IPS DF 4.7 (cell line): ENCODE data around the gene MAP3K21.

ENCODE experiments used
- DNase-seq: peaks from one replicate; pipeline ENCODE4 v3.0.0-alpha.2; 2013; ENCODE audit warnings: low spot score; ENCODE audit errors: extremely low read depth

The MAP3K21 gene

DNA sequence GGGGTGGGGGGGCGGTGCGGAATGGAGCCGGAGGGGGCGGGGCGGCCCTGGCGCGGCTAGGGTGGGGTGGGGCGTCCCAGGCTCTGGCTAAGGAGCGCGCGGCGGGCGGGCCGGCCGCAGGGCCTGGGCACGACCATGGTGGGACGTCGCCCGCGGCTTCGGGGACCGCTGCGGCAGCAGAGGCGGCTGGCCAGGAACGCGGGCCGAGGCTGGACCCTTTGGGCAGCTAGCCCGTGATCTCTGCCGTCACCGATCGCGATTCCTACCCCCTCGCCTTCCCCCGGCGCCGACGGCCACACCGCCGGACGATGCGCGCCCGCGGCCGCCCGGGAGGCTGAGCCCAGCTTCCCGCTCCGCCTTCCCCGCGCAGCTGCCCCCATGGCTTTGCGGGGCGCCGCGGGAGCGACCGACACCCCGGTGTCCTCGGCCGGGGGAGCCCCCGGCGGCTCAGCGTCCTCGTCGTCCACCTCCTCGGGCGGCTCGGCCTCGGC is at the start of gene MAP3K21:
TSS of gene MAP3K21 (plus strand) at position 74 of the 491 bp plus-strand sequence. CDS start at position 379, 305 bp downstream.
- no peak for DNase-seq

DNA sequence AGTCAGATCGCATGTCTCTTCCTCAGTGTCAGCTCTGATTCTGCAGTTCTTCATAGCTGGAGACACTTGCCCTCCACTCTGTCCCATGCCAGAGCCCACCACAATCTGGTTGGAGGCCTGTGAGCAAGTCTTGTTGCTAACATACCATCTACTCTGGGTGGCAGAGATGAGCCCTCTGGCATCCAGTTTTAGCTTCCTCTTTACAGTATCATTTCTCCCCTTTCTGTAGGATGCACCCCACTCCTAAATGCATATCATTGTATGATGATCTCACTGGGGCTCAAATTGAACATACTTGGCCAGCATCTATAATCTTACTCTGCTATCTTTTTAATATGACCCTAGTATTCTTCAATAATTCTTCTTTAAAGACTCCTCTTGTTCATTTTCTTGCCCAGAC is 48.9 kb upstream of the MAP3K21 start:
- no peak for DNase-seq

DNA sequence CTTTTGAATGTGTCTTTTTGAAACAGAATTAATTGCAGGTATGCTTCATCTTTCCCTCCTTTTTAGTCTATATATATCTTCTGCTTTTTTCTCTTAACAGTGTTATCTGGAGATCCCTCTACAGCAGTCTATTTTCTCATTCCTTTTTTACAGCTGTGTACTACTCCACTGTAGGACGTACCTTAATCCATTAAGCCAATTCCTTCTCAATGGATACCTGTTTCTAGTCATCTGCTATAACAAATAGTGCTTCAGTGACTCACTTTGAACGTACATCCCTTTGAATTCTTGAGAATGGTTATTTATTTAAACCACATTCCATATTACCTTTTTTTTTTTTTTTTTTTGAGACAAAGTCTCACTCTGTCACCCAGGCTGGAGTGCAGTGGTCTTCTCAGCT is 47.6 kb upstream of the MAP3K21 start:
- no peak for DNase-seq

DNA sequence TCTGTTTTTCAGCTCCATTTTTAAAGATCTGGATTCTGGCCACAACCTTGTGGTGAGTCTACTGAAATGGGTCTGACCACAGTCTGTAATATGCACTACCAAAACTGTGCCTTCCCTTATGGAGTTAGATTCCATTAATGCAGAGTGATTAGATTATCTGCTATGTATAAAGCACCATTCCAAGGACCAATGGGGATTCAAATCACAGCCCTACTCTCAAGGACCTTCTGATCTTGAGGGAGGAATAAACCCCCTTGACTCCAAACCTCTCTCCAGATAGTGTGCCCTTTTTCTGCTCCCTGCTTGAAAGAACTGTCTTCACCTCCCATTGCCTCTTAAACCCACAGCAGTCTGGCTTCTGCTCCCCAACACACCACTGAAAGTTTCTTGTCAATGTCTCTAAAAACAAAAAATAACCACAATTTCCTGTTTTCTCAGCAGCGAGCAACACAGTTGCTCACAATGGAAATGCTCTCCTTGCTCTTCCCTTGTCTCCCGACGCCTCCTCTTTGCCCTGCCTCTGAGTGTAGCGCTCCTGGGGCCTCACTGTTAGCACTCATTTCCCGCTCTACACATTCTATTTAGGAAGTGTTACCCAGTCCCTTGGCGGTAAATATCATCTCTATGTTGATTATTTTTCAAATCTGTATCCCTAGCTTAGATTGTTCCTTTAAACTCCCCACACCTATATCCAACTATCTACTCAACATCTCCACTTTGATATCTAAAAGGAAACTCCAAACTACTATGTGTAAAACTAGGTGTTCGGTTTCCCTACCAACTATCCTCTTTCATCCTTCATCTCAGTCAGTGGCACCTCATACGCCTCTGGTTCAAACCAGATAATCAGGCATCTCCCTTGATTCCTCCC is 45.6 kb upstream of the MAP3K21 start:
- DNase-seq: no peak

DNA sequence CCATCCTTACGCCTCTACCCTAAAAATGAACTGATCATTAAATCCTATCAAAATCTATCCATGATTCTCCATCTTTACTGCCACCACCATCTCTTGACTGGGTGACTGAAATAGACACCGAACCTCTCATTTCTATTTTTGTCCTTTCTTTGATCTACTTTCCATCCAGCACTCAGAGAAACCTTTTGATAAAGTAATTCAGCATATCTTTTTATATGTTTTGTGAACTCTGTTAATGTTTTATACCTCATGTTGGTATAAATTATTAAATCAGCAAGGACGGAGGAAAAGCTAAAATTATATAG is 45.0 kb upstream of the MAP3K21 start:
- no peak for DNase-seq

DNA sequence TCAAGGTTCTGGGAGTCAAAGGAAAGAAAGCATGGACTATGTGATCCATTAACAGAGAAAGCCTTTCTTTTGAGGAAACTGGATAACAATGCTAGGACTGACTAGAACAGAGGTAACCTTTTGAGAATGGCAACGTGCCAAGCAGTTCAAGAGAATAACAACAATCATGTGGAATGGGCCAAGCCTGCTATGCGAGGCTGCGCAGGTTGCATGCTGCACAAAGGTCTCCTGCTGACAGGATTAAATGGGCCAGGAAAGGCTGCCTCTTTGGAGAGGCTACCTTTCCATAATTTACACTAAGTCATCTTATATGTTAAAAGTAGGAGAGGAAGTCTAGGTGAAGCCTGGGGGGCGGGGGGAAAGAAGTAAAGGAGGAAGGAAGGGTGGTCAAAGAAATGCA is 37.8 kb upstream of the MAP3K21 start:
- DNase-seq: peak; percentile 92

DNA sequence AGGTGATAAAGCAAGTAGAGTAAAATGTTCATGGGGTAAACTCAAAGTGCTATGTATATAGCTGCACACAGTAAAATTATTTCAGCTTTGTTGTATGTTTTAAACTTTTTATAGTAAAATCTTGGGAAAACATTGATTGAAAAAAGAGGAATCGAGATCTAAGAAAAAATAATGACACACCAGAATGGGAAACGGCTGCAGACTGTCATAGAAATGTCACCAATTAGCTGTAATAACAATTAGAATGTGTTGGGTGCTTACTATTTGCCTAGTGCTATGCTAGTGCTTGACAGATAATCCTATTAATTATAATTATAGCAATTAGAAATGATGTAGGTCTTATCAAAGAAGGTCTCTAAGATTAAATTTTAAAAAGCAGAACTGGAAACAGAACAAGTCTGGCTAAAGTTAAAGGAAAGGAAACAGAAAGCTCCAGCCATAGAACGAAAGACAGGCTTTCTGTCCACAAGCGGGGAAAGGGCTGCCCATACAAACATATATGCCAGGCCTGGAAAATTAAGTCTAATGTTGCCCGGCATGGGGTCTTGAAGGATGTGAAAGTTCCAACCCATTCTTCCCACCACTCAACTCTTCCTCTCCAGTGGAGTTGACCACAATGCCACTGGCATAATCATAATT is 37.0 kb upstream of the MAP3K21 start:
- DNase-seq: no peak

DNA sequence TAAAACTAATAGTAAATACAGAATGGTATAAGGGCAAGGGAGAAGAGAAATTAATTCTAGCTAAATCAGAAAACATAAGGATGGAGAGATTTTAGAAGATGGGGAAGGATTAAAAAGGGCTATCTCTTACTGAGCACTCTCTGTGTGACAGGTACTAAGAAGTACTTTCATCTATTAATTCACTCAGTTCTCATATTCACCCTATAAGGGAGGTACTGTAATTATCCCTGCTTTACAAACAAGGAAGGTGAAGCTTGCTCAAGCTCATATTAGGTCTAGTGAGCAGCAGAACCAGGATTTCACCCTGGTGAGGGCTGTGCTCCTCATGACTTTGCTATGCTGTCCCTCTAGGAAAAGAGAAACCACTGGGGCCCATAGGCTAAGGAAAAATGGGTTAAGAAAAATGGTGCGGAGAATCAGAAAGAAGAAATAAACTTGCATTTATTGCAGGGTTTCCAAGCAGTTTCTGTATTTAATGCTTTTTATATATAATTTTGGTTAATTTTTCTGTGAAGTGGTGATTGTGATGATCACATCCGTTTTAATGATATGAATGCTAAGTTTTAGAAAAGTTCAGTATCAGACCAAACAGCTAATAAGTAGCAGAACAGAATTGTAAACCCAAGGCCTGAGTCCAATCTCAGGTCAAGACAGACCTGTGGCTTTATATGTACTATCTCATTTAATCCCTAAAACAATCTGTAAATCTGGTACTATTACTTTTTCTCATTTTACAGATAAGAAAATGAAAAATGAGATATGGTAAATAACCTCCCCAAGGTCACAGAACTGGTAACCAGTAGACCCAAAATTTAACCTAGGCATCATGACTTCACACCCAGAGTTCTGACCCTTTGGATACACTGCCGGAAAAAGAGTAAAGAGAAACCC is 33.7 kb upstream of the MAP3K21 start:
- no peak for DNase-seq

DNA sequence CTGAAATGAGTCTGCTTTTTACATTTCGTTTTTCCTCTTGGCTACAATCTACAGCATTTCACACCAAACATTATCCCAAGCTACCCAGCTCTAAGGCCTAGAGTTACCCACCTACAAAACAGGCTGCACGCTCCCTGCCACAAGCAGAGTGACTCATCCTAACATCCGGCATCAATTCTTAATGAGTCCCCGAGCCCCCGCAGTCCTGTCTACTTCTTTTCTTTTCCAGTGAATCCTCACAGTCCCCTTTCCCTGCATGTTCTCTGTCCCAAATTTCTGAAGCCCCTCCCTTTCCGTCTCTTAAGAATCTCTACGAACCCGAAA is 32.6 kb upstream of the MAP3K21 start:
- DNase-seq: no peak

DNA sequence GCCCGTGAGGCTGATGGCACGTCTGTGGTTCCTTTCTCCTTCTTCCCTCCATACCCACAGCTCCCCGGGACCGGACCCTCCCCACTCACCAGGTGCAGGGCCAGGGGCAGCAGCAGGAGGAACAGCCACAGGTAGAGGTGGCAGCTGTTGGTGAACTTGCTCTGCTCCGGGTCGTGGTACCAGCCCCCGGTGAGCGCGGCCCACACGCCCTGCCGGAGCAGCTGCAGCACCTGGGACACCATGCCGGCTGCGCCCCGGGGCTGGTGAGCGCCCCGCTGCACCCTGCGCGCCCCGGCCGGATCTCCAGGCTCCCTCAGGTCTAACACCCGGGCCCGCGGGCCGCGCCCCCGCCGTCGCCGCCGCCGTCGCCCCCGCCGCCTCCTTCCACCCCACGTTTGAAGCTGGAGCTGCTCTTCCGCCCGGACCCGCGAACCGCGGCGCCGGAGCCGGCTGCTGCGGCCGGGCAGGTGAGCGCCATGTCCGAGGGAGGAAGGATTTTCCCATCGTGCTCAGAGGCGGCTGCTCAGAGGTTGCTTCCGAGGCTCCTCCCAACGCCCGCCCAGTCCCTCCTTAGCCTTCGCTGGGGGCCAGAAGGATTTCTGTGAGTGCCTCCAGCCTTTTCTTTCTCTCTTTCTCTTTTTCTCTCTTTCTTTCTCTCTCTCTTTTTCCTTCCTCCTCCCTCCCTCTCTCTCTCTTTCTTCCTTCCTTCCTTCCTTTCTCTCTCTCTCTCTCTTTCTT is 32.1 kb upstream of the MAP3K21 start, which contains the start of gene PCNX2:
TSS of gene PCNX2 (minus strand) at position 489 of the 738 bp plus-strand sequence. CDS start at position 242, 247 bp downstream.
- DNase-seq: no peak

DNA sequence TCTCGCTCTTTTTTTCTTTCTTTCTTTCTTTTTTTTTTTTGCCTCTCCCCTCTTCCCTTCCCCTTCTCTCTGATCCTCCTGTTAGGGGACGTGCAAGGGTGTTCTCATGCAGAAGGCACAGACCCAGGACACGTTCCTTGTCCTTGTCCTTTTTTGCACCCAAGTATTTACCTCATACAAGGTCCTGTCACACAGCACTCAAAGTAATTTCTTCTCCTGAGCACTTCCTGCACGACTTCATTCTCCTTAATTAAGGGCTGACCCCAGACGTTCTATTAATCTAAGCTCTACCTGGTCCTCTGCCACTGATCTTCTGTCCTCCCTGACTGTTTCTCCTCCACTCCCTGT is 31.6 kb upstream of the MAP3K21 start:
- DNase-seq: no peak

DNA sequence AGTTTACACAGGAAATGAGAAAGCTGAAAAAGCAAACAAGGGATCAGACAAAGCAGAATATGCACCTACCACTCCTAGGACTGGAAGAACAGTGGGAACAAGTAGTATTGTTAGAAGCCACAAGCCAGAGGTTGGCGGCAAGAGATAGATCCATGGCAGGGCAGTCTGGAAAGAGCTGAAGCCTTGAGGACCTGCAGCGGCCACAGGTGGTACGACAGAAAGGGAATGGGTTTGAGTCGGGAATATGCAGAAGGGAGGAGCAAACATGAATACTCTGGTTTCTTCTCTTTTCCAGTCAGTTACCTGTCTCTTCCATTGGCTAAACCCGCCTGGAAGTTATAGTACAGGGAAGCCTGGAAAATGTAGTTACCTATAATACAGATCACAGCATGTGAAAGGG is 28.1 kb upstream of the MAP3K21 start:
- no peak for DNase-seq

DNA sequence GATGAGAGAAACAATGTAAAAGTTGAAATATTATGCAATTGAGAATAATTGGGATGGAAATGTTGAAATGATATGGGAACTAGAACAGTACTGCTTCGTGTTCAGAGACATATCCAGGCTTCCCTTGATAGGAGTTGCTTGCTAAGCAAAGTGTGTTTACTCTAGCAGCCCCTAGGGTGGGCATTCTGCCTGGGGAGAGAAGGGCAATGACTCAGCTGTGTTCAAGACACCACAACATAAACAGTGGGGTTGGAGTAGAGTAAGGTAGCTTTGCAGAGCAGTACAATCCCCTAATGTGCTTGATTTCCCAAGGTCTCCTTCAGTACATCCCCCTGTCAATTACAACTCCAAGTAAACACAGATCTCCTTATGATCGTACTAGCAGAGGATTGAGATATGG is 27.2 kb upstream of the MAP3K21 start:
- no peak for DNase-seq

DNA sequence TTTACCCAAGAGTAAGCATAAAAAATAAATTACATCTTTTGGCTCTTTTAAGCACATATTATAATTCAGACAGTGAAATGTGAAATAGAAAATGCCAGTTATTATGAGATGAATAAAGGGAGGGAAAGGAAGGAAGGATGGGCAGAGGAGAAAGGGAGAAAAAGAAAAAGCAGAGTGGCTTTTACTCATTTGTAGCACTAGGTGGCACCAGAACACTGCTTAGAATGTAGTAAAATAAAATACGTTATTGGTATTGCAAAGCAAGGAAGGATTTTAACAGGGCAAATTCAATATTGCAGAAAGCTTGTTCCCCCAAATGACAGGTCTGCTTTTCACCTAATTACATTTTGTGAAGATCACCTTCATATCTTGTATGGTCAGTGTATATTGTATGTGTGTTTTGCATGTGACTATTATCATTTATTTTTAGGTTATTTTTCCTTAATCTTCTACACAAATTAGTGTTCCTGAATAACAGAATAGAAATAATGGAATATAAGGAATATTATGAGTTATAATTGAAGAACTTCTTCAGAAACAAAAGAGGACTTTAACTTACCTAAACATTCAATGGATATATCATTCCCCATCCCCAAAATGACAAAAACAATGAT is 22.9 kb upstream of the MAP3K21 start:
- DNase-seq: no peak

DNA sequence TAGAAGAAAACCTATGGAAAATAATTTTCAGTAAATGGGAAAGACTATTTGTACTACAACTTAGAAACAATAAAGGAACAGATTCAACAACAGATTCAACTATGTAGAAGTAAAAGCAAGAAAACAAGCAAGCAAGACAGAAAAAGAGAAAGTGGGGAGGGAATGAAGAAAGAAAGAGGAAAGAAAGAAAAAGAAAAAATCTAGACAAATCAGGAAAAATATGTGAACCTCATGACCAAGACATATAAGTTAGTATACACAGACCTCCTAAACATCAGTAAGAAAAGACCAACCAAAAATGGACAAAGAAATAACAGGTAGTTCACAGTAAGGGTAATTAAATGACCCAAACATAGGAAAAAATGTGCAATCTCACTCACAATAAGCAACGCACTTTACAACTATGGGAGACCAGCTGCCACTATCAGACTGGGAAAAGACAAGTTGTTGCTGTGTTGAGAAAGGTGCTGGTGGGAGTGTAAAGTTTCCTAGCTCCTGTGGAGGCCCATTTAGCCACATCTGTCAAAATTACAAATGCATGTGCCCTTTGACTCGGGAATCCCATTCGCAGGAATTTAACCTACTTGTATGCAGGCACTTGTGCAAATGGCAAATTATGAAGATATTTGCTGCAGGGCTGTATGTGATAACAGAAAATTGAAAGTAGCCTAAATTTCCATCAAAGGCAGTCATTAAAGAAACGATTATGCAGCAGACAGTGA is 13.9 kb upstream of the MAP3K21 start:
- DNase-seq: no peak

DNA sequence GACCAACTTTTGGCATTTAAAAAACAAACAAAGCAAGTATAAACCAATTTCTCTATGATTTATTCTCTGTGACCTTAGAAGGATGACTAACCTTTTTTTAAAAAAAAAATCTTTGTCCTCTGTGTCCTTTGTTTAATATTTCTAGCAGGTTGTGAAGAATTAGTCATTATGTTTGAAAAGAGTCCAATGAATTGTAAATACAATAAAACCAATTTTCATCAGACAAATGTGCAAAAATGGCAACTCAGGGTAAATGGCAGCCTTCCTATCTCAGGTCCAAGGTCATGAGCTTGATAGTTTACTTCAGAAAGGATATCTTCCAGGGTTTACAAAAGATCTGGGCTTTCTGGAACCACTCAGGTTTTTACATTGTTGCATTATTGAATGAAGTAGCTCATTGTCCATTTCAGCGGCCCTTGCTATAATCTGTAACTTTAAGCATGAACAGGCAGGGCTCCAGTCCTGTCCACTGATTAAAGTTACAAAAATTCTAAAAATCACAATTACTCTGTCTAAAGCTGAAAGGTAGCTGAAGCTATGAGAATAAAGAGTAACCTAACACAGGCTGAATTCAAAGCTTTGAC is 11.7 kb upstream of the MAP3K21 start:
- DNase-seq: no peak

DNA sequence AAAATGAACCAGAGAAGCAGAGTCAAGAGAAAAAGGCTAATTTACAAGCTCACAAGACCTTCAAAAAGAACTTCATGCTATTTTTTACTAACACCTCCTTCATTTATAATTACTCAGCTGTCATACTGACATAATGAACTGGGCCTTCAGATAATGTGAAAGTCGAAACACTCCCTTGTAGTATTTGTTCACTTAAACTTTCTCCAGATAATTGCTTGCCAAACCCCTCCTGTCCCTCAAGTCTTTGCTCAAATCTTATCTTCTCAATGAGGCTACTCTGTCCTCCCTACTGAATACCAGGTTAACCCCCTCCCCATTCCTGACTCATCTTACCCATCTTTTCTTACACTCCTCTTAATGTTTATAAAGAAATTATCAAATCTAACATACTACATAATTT is 11.1 kb upstream of the MAP3K21 start:
- DNase-seq: no peak

DNA sequence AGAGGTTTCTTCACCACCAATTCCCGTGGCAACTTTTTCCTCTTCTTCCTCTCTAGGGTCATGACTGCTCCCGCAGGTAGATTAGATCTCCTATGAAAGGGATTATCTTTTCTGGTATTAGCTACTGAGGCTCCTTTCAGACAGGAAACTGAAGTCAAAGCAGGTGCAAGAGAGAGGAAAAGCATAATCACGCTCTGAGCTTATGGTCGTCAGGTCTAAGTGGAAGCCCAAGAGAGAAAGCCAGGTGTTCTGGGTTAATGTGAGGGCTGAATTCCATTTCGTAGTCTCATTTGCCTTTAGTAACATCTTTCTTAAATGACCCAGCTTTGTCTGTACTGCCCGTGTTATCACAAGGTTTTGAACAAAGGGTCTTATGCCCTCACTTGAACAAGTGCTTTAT is 8.3 kb upstream of the MAP3K21 start:
- DNase-seq: no peak

DNA sequence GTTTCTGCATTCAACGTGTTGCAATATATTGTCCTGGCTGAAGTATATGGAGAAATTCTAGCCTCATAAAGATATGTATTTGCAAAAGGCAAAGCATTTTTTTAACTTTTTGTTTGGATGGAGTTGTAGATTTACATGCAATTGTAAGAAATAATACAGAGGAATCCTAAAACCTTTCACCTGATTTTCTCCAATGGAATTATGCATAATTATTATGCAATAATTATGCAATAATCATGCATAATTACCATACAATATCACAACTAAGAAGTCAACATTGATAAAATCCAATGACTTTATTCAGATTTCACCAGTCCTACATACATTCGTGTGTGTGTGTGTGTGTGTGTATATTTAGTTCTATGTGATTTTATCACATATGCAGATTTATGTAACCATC is 7.5 kb upstream of the MAP3K21 start:
- DNase-seq: no peak

DNA sequence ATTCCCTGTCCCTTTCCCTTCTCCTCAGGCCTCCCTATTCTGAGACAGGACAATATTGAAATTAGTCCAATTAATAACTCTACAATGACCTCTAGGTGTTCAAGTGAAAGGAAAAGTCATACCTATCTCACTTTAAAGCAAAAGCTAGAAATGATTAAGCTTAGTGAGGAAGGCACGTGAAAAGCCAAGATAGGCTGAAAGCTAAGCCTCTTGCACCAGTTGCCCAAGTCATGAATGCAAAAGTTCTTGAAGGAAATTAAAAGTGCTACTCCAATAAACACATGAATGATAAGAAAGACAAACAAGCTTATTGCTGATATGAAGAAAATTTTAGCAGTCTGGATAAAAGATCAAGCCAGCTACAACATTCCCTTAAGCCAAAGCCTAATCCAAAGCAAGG is 3.8 kb upstream of the MAP3K21 start:
- DNase-seq: no peak
